ENCODE results near the gene CYS1. TPM values are rescaled to one million over a fixed set of nuclear protein-coding genes. Genes with fewer than 3 reads are reported as not detected.

CYS1 gene
- total and polyA plus RNA-seq, 2 of the 8 experiments (the other 6 are each of a cell fraction or from before 2014, with no cell fraction given) = 0.09 to 0.13 TPM

- DNase-seq (ENCODE audit: low read depth in 1 of 2, low spot score in 2 of 2) (no peak), FAIRE-seq (no peak)
- H3K9me3 ChIP-seq (ENCODE audit: insufficient read depth in 2 of 2, low read depth in 1 of 2, low read length in 1 of 2) = no peaks in the 10 kb centered on the region
- H3K23ac ChIP-seq (ENCODE audit: insufficient read length) = no peak overlapping the region
- H3K4ac ChIP-seq (replicated peaks; ENCODE audit: insufficient read length, low read depth, low read length) = no peak overlapping the region
- peaks cover 0 to 4% (median 1%) of the 10 kb centered on the region in 4 experiments; a peak in 2 of 7 replicates for H3K4me1 ChIP-seq (replicated peaks in 1 of 4; ENCODE audit: control insufficient read depth in 3 of 4, insufficient read depth in 4 of 4, low read length in 3 of 4)
- no peak overlapping the region for H3K9ac ChIP-seq (replicated peaks in 1 of 4; ENCODE audit: extremely low read depth in 1 of 4, low read depth in 3 of 4, low read length in 3 of 4)
- H3K79me1 ChIP-seq (ENCODE audit: low read depth, low read length) = no peaks in the 10 kb centered on the region
- no peak overlapping the region for H2BK12ac ChIP-seq (ENCODE audit: low read depth, low read length)
- CTCF ChIA-PET (ENCODE audit: partially characterized antibody) = interaction anchor here (1.0 to 24.1 kb wide), 6 partner anchors 9 to 326 kb away, joined by 3 to 429 read pairs (median 14); partner anchors contain the start of gene CYS1
- 85% methylated on average over 9 of the region's 9 CpGs; no CpG with 5 or more reads in 1 of the 2 experiments for WGBS, 2 experiments (ENCODE audit: extremely low coverage in 1 of 2, insufficient coverage in 1 of 2, insufficient read length in 1 of 2, insufficient replicate concordance in 2 of 2, low coverage in 1 of 2, low lambda C conversion rate in 2 of 2, missing lambda C conversion rate in 1 of 2)
- no peak overlapping the region for H2BK20ac ChIP-seq (ENCODE audit: low read length)
- no peak overlapping the region for H3K14ac ChIP-seq (ENCODE audit: insufficient read length)
- POLR2A ChIA-PET (ENCODE audit: partially characterized antibody) = interaction anchor here (1.3 to 3.2 kb wide), 3 partner anchors 16 to 38 kb away, joined by 5 to 14 read pairs (median 5); partner anchors contain the start of gene RRM2
- no peak overlapping the region for H2BK15ac ChIP-seq (ENCODE audit: low read length)
- H3K23me2 ChIP-seq (ENCODE audit: low read depth, low read length) = no peaks in the 10 kb centered on the region
- no peak overlapping the region for H3K4me3 ChIP-seq (ENCODE audit: extremely low read depth in 1 of 4, insufficient read depth in 2 of 4, low read depth in 3 of 4, low read length in 4 of 4)
- no peak overlapping the region for H2AFZ ChIP-seq (ENCODE audit: low read length)
- H2BK5ac ChIP-seq (ENCODE audit: low read depth, low read length) = no peak overlapping the region
- H3K79me2 ChIP-seq (ENCODE audit: control insufficient read depth in 1 of 2, insufficient read depth in 2 of 2, low read length in 2 of 2) = no peaks in the 10 kb centered on the region
- H4K5ac ChIP-seq (ENCODE audit: insufficient read length, low read depth, low read length) = no peak overlapping the region
- H4K20me1 ChIP-seq (replicated peaks in 1 of 2; ENCODE audit: control insufficient read depth in 1 of 2, insufficient read depth in 2 of 2, low read length in 2 of 2) = no peaks in the 10 kb centered on the region
- no peak overlapping the region for H3K4me2 ChIP-seq (ENCODE audit: insufficient read depth in 1 of 2, low read depth in 2 of 2, low read length in 2 of 2)
- no peak overlapping the region for H3K18ac ChIP-seq (ENCODE audit: extremely low read depth, low read length)
- no peak overlapping the region for H2AK5ac ChIP-seq (ENCODE audit: low read depth, low read length)
- no peaks in the 10 kb centered on the region for H3K36me3 ChIP-seq (ENCODE audit: control insufficient read depth in 2 of 4, insufficient read depth in 4 of 4, low read length in 3 of 4)
- no peaks in the 10 kb centered on the region for H3K27me3 ChIP-seq (replicated peaks in 1 of 4; ENCODE audit: control insufficient read depth in 3 of 4, extremely low read depth in 1 of 4, insufficient read depth in 3 of 4, low read length in 3 of 4)
- H3K27ac ChIP-seq (ENCODE audit: low read depth, low read length) = no peak overlapping the region
- H3K56ac ChIP-seq (replicated peaks; ENCODE audit: insufficient read length, low read depth, low read length) = no peak overlapping the region
- H2BK120ac ChIP-seq (replicated peaks; ENCODE audit: low read depth, low read length) = no peak overlapping the region
- no peak overlapping the region for H4K8ac ChIP-seq (ENCODE audit: extremely low read depth, insufficient read depth, low read length)
- no peak overlapping the region for H4K91ac ChIP-seq (replicated peaks; ENCODE audit: insufficient read length, low read length)
- TF ChIP-seq, protein P1, sequence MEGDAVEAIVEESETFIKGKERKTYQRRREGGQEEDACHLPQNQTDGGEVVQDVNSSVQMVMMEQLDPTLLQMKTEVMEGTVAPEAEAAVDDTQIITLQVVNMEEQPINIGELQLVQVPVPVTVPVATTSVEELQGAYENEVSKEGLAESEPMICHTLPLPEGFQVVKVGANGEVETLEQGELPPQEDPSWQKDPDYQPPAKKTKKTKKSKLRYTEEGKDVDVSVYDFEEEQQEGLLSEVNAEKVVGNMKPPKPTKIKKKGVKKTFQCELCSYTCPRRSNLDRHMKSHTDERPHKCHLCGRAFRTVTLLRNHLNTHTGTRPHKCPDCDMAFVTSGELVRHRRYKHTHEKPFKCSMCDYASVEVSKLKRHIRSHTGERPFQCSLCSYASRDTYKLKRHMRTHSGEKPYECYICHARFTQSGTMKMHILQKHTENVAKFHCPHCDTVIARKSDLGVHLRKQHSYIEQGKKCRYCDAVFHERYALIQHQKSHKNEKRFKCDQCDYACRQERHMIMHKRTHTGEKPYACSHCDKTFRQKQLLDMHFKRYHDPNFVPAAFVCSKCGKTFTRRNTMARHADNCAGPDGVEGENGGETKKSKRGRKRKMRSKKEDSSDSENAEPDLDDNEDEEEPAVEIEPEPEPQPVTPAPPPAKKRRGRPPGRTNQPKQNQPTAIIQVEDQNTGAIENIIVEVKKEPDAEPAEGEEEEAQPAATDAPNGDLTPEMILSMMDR (IDR thresholded peaks at IDR 0.05; ENCODE audit: control extremely low read depth in 1 of 3, insufficient read depth in 1 of 3, low read depth in 1 of 3, low read length in 3 of 3) = no peak
- TF ChIP-seq SIX5 (IDR thresholded peaks at IDR 0.05; ENCODE audit: low read depth, low read length) = no peak
- no peak for TF ChIP-seq JUND (IDR thresholded peaks at IDR 0.05; ENCODE audit: low read length)
- no peak for TF ChIP-seq BACH1 (IDR thresholded peaks at IDR 0.05; ENCODE audit: low read length)
- no peak for TF ChIP-seq SP4 (IDR thresholded peaks at IDR 0.05; ENCODE audit: low read length)
- no peak for TF ChIP-seq YY1 (IDR thresholded peaks at IDR 0.05; ENCODE audit: low read depth, low read length)
- no peak for TF ChIP-seq TEAD4 (IDR thresholded peaks at IDR 0.05; ENCODE audit: low read depth, low read length)
These were observed 15.0 kb upstream of the CYS1 start for GRCh38 chr2:10095175-10095574.

Measured in H1 (cell line).